ENCODE data around the gene ID3. TPM values are rescaled to one million over a fixed set of nuclear protein-coding genes. Genes with fewer than 3 reads are reported as not detected.
A peak's percentile ranks its signal among the peaks of the same experiment; 100 is the strongest.

The ID3 gene
- total RNA-seq, 4 donors from 2014 or later = 81.2 to 209 (median 122) TPM

DNA sequence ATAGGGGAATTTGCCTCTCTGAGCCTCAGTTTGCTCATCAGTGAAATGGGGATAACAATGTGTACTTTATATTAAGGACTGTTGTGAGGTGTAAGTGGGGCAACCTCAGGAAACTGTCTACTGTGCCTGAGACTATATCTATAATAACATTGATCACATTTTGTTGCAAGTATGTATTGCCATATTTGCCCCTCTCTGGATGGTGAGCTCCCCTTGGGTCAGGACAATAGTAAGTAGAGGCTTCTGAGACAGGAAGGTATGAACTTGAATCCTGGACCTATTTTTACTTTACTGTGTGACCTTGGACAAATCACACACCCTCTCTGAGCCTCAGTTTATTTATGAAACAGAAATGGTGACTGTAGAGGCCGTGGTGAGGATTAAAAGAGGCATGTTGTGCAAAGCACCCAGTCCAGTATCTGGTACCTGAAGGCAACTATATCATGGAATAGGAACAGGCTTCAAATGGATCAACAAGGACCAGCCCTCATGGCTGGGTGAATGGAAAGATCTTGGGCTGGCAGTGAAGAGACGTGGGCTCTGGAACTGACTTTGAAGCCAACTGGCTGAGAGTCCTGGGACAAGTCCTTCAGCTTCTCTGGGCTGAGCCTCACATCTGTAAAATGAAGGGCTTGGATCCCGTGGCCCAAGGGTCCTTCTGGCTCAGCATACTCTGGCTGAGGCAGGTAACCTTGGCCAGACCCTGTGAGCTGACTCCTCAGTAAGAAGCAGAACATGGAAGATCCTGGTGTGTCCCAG, 35.0 kb upstream of the ID3 start:
- intact Hi-C loops (cut with DNase I; ENCODE audit: low total_unique reads) = loop anchor here (5.0 kb wide), 1 partner anchor 37 kb away; the partner anchor contains the start of gene ID3
- WGBS, 2 donors = 59 to 69% methylated on average over 3 of the region's 3 CpGs
- no peak overlapping the region for H3K4me3 ChIP-seq (ENCODE audit: low read depth, poor library complexity, severe bottlenecking)
- TF ChIP-seq, protein P1, sequence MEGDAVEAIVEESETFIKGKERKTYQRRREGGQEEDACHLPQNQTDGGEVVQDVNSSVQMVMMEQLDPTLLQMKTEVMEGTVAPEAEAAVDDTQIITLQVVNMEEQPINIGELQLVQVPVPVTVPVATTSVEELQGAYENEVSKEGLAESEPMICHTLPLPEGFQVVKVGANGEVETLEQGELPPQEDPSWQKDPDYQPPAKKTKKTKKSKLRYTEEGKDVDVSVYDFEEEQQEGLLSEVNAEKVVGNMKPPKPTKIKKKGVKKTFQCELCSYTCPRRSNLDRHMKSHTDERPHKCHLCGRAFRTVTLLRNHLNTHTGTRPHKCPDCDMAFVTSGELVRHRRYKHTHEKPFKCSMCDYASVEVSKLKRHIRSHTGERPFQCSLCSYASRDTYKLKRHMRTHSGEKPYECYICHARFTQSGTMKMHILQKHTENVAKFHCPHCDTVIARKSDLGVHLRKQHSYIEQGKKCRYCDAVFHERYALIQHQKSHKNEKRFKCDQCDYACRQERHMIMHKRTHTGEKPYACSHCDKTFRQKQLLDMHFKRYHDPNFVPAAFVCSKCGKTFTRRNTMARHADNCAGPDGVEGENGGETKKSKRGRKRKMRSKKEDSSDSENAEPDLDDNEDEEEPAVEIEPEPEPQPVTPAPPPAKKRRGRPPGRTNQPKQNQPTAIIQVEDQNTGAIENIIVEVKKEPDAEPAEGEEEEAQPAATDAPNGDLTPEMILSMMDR (IDR thresholded peaks at IDR 0.05) = no peak
- TF ChIP-seq POLR2A (IDR thresholded peaks at IDR 0.05) = no peak
- DNase-seq (ENCODE audit: low spot score in 2 of 2) = no peak

DNA sequence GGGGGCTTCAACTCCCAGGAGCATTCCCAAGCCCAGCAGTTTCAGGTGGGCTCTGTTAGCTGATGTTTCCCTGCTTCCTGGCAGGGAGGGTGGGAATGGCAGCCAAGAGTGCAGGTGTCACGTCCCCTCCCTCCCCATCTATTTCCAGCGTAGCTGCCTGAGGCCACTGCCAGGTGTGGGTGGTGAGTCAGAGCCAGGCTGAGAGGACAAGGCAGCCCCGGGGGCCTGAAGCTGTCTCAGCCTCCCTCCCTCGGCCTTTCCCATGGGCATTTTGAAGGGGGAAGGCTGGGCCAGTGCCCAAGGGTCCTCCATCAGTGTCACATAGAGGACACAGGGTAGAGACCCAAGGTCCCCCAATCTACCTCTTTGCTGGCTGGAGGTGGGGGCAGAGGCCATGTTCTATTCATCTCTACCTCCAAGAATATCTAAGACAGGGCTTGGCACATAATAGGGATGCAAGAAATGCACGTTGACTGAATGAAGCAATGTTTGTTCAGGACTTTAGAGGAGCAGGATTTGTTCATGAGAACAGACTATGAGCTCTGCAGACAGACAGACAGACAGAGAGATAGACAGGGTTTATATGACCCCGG, 34.4 kb upstream of the ID3 start:
- DNase-seq (ENCODE audit: low spot score in 2 of 2) = peak; percentile 56 to 87
- intact Hi-C loops (cut with DNase I; ENCODE audit: low total_unique reads) = loop anchor here (5.0 kb wide), 1 partner anchor 36 kb away; the partner anchor contains the start of gene ID3
- TF ChIP-seq, protein P1 (IDR thresholded peaks at IDR 0.05) = no peak
- TF ChIP-seq POLR2A (IDR thresholded peaks at IDR 0.05) = no peak
- H3K4me3 ChIP-seq (ENCODE audit: low read depth, poor library complexity, severe bottlenecking) = no peak overlapping the region
- 53 to 68% methylated on average over 4 to 6 of the region's 6 CpGs for WGBS, 2 donors

DNA sequence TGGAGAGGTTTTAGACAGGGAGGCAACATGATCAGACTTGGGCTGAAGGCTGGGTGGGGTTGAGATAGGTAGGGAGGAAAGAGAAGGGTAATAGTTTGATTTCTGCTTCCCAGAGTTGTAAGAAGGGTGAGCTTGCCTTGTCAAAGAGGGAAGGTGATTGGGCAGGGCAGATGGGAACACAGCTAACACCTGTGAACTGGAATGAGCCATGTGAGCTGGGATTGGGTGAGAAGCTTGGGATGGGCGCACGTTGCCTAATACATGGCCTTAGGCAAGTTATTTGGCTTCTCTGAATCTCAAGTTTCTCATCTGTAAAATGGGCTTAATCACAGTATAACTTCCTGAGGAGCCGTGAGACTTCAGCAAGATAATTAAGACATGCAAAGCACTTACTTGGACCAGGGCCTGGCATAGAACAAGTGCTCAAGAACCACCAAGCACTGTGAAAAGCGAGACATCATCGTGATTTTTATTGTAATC, 33.8 kb upstream of the ID3 start:
- intact Hi-C loops (cut with DNase I; ENCODE audit: low total_unique reads) = loop anchor here (5.0 kb wide), 1 partner anchor 36 kb away; the partner anchor contains the start of gene ID3
- DNase-seq (ENCODE audit: low spot score in 2 of 2) = peak in 1 of 2 donors; percentile 50

DNA sequence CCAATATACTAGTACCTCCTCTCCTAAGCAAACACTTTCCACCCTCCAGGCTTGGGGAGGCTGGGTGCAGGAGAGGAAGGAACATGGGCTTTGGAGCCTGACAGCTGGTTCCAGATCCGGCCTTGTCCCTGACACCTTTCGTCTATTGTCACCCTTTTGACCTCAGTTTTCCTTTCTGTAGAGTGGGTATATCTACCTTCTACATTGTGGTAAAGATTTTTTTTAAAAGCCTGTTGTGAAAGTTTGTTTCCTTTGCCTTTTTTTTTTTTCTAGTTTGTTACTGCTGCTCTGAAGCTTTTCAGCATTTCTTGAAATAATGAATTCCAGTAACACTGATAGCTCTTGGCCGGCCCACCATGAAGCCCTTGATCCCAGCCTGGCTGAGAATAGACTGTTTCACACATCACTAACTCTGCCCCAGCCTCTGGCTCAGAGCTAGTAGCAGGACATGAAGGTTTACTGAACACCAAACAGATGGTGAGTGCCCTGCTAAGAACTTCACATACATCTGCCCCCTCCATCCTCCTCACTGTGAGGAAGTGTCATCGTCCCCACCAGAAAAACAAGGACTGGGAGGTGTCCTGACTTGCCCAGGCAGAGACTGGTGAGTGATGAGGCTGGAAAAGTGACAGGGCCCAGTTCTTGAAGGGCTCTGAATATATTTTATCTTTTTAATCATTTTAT, 33.0 kb upstream of the ID3 start:
- TF ChIP-seq, protein P1 (IDR thresholded peaks at IDR 0.05) = no peak
- no peak for TF ChIP-seq POLR2A (IDR thresholded peaks at IDR 0.05)
- no peak for DNase-seq (ENCODE audit: low spot score in 2 of 2)
- WGBS, 2 donors = 48 to 55% methylated on average over 4 of the region's 4 CpGs
- no peak overlapping the region for H3K4me3 ChIP-seq (ENCODE audit: low read depth, poor library complexity, severe bottlenecking)
- intact Hi-C loops (cut with DNase I; ENCODE audit: low total_unique reads) = loop anchor here (5.0 kb wide), 1 partner anchor 35 kb away; the partner anchor contains the start of gene ID3

More for the DNA sequence above, 33.8 kb upstream of the ID3 start:
- H3K4me3 ChIP-seq (ENCODE audit: low read depth, poor library complexity, severe bottlenecking) = no peak overlapping the region
- 51 to 66% methylated on average over 5 of the region's 5 CpGs for WGBS, 2 donors
- TF ChIP-seq, protein P1 (IDR thresholded peaks at IDR 0.05) = no peak

DNA sequence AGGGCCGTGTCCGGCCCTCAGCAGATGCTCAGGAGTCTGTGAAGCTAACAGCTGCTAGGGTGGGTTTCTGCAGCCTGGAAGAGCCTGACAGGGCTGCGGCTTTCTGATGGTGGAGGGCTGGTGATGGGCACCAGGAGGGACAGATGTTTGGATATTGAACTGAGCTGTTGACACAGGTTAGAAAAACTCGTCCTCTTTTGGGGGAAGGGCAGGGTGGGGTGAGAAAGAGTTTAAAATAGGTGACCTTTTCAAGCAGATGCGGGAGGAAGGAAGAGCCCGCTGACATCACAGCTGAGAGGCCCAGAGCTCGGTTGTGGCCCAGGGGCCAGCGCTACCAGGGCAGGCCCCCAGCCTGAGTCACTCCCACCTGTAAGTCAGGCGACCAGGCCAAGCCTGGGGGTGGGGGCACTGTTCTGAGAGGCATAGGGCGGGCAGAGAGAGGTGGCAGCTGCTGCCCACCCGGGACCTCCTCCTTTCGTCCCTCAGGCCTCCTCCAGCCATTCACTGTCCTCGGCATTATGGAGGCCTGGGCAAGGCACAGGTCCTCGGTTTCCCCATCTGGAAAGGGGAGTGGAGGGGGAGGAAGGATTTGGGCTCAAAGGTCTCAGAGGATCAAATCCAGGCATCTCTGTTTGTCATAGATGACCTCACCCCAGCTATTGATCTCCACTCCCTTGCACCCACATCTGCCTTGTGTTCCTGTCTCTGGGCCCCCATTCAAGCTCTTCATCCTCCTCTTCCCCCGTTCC, 32.3 kb upstream of the ID3 start:
- whole genome bisulfite sequencing, 2 donors = 68 to 80% methylated on average over 15 of the region's 15 CpGs
- TF ChIP-seq, protein P1 (IDR thresholded peaks at IDR 0.05) = no peak
- no peak for TF ChIP-seq POLR2A (IDR thresholded peaks at IDR 0.05)
- no peak overlapping the region for H3K4me3 ChIP-seq (ENCODE audit: low read depth, poor library complexity, severe bottlenecking)
- intact Hi-C loops (cut with DNase I; ENCODE audit: low total_unique reads) = loop anchor here (5.0 kb wide), 1 partner anchor 34 kb away; the partner anchor contains the start of gene ID3
- no peak for DNase-seq (ENCODE audit: low spot score in 2 of 2)
